ENCODE data around the gene TAGLN.

TAGLN gene

GRCh38 chr11:117232092-117232878 lies 33.1 kb downstream of the TAGLN start, which contains the start of gene RNF214:
RNF214 (plus strand) TSS chr11:117232671; CDS start chr11:117234273, 1,602 bp downstream.
- DNase-seq = peak; percentile 87

- peak; percentile 54 for DNase-seq
Observed at GRCh38 chr11:117232911-117233409, 33.8 kb downstream of the TAGLN start.

- no peak for DNase-seq
Observed at GRCh38 chr11:117238221-117238620, 39.1 kb downstream of the TAGLN start.

GRCh38 chr11:117239295-117239694 lies 40.1 kb downstream of the TAGLN start:
- DNase-seq = peak; percentile 56

GRCh38 chr11:117248341-117248740 lies 49.2 kb downstream of the TAGLN start:
- no peak for DNase-seq

- DNase-seq = no peak
Observed at GRCh38 chr11:117249571-117249970, 50.4 kb downstream of the TAGLN start.

GRCh38 chr11:117251506-117251905 lies 52.3 kb downstream of the TAGLN start:
- no peak for DNase-seq

- no peak for DNase-seq
Observed at GRCh38 chr11:117255966-117256365, 56.8 kb downstream of the TAGLN start.

- no peak for DNase-seq
Observed at GRCh38 chr11:117256573-117256972, 57.4 kb downstream of the TAGLN start.

All from islet precursor cell (in vitro differentiated cells).